Transverse colon (tissue), 3 donors: Measurements from ENCODE around the gene SLC51A.

Source experiments
- POLR2A ChIP-seq: fragments of 450-650 bp; IDR thresholded peaks from one replicate; pipeline ENCODE4 v1.6.1; 2016; ENCODE audit warnings: antibody characterized with exemption, mild to moderate bottlenecking, moderate library complexity
- TF ChIP-seq, protein P1 (sequence below), 5 experiments: fragments of 200-600 bp in 3 of 5; fragments of 450-650 bp in 2 of 5; sonication (generic) in 3 of 5; IDR thresholded peaks; 1 replicate in 2 of 5; 2 replicates in 3 of 5; pipeline ENCODE4 v1.5.1; 2016 to 2017; ENCODE audit warnings: antibody characterized with exemption in 5 of 5, inconsistent platforms in 3 of 5, mild to moderate bottlenecking in 2 of 5, moderate library complexity in 1 of 5

DNA sequence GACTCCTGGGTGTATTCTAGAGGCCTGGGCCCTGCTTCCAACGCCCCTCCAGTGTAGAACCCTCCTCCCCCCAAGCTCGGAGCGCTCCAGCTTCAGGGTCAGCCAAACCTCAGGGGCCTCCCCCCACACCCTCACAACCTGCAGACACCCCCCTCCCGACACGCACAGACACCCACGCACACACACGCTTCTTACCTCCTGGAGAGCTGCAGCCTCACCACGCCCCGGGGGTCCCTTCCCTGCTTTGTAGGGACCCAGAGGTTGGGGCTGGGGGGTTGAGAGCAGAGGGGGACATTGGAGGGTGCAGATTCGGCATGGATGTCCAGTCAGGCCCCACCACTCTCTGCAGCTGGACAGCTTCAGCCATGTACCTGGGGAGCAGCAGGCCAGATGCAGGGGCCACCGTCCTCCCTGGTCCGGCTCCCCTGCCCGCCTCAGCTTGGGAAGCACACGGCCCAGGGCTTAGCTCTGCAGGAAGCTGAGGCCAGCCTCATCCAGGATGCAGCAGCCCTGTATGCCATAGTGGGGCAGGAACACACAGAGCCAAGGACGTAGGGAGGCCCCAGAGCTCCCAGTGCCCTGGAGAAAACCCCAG lies 18.2 kb upstream of the SLC51A start:
- TF ChIP-seq, protein P1, sequence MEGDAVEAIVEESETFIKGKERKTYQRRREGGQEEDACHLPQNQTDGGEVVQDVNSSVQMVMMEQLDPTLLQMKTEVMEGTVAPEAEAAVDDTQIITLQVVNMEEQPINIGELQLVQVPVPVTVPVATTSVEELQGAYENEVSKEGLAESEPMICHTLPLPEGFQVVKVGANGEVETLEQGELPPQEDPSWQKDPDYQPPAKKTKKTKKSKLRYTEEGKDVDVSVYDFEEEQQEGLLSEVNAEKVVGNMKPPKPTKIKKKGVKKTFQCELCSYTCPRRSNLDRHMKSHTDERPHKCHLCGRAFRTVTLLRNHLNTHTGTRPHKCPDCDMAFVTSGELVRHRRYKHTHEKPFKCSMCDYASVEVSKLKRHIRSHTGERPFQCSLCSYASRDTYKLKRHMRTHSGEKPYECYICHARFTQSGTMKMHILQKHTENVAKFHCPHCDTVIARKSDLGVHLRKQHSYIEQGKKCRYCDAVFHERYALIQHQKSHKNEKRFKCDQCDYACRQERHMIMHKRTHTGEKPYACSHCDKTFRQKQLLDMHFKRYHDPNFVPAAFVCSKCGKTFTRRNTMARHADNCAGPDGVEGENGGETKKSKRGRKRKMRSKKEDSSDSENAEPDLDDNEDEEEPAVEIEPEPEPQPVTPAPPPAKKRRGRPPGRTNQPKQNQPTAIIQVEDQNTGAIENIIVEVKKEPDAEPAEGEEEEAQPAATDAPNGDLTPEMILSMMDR (IDR thresholded peaks at IDR 0.05) = no peak
- TF ChIP-seq POLR2A = no peak
